ENCODE data around the gene HDAC11.
"Not testable (repeated sequence)": the region's sequence is repeated elsewhere in the genome, so short reads cannot be mapped to it uniquely, and the experiment has no call there.

HDAC11 gene

GRCh38 chr3:13508496-13508895, 28.4 kb downstream of the HDAC11 start:
- DNase-seq, result no peak

GRCh38 chr3:13509059-13509815, 29.1 kb downstream of the HDAC11 start:
- DNase-seq, result no peak

- DNase-seq, result no peak
These were observed 29.7 kb downstream of the HDAC11 start for GRCh38 chr3:13509816-13510192.

- DNase-seq, result no peak
These were observed 32.3 kb downstream of the HDAC11 start for GRCh38 chr3:13512451-13512850.

DNA sequence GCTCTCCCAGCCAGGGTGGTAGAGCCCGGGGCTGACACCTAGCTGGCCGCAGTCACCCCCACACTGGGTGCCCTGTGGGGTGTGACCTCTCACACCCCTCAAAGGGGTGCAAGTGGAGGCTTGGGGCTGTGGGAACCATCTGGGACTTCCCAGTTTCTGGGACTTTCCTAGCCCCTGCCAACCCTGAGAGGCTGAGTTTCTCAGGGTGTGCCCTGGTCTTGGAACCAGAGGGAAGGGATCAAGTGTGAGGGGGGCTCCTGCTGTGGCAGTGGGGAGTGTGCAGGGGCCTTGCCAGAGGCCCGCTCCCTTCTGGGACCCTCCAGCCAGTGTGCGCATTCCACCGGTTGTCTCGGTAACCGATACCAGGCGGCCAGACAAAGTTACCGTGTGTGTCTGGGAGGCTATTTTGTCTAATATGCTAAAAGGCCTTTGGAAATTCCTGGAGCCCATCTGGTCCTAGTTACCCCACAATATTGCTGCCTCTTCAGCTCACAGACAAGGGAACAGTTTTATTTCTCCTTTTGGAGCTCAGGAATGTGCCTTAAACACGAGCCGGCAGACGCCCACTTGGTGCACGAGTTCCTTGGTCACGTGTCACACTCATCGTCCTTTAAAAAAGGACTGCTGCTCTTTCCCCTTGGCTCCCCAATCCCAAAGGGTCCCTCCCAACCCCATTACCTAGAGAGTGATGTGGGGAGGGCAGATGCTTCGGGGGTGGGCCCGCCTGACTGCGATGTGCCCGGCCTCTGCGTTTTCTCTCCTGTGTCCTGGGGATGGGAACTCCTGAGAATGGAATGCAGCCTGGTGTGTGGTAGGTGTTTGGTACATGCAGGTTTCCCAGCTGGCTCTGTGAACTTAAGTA, 33.2 kb downstream of the HDAC11 start:
- no peak for DNase-seq

DNA sequence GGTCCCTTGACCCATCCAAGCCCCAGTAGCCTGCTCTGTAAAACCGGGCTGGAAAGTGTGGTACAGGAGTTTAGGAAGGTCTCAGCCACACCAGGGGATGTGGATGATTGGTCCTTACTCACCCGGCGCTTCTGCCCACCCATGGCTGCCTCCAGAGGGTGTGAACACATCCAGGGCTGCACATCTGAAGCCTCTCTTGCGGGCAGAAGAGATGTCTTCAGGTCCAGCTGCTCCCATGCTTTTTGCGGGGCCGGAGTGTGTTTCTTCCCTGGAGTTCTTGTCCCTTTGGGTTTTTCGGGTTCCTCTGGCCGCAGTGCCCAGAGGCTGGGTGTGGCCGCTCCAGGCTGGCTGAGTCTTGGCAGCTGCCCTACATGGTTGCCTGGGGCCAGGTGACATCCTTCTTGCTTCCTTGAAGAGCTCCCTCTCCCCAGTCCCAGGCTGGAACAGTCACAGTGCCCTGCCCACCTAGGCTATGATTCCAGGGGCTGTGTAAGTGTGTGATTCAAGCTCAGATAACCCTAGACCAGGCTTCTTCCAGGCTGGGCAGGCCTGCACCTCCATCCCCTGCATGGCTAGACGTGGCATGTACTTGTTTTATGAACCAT, 33.9 kb downstream of the HDAC11 start:
- DNase-seq, result no peak

GRCh38 chr3:13514639-13515435, 34.7 kb downstream of the HDAC11 start:
- no peak for DNase-seq

GRCh38 chr3:13515786-13516759, 36.0 kb downstream of the HDAC11 start:
- no peak for DNase-seq

DNA sequence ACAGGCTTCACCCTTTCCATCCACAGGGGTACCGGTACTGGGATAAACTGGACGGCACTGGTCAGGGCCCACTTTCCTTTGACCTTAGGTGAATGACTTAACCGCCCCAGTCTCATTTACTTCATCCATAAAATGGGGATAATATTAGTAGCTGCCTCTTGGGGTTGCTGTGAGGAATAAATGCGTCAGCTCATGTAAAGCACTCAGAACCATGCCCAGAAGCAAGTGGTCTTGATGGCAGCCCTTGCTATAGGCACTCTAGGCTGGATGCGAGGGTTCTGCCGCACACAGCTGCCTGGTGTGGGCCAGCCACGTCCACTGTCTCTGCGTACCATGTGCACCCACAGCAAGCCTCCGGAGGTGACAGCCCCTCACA, 36.6 kb downstream of the HDAC11 start:
- DNase-seq, result no peak

GRCh38 chr3:13517253-13517977, 37.3 kb downstream of the HDAC11 start:
- DNase-seq, result no peak

DNA sequence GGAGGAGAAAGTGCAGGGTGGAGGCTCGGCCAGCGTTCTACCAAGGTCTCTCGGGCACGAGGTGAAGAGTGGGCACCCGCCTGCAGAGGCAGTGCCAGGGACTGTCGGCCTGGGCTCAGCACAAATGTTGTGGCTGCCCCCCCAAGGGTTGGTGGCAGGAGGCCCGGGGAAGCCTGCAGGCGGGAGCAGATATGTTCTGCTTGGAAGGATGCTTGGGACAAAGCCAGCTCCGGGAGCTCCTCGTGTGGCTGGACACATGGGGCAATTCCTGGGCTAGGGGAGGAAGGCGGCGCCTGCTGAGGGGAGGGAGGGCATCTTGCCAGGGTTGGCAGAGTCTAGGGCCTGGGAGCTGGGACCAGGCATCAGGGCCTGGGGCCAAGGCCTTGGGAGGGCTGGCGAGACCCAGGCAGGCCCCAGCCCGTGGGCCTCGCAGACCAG, 38.4 kb downstream of the HDAC11 start:
- no peak for DNase-seq

- no peak for DNase-seq
These were observed 39.1 kb downstream of the HDAC11 start for GRCh38 chr3:13519006-13519791.

GRCh38 chr3:13520326-13520880, 40.3 kb downstream of the HDAC11 start:
- no peak for DNase-seq

GRCh38 chr3:13521309-13521708, 41.2 kb downstream of the HDAC11 start:
- no peak for DNase-seq

GRCh38 chr3:13521749-13522148, 41.6 kb downstream of the HDAC11 start:
- DNase-seq, result not testable (repeated sequence)

DNA sequence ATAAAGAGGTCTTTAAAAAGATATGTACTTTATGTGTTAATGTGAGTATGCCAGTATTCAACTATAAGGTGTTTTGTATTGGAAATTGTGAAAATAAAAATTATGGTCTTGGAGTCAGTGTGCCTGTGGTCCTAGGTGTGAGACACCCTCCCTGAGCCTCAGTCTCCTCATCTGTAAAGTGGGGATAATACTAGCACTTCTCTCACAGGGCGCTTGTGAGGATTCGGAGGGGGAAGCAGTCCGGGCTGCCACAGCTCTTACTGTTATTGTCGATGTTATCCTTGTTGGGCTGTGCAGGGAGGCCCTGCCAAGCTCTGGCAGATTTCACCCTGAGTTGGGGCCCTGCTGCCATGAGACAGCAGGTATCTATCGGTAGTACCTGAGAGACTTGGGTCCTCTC, 42.1 kb downstream of the HDAC11 start:
- DNase-seq, result no peak

DNA sequence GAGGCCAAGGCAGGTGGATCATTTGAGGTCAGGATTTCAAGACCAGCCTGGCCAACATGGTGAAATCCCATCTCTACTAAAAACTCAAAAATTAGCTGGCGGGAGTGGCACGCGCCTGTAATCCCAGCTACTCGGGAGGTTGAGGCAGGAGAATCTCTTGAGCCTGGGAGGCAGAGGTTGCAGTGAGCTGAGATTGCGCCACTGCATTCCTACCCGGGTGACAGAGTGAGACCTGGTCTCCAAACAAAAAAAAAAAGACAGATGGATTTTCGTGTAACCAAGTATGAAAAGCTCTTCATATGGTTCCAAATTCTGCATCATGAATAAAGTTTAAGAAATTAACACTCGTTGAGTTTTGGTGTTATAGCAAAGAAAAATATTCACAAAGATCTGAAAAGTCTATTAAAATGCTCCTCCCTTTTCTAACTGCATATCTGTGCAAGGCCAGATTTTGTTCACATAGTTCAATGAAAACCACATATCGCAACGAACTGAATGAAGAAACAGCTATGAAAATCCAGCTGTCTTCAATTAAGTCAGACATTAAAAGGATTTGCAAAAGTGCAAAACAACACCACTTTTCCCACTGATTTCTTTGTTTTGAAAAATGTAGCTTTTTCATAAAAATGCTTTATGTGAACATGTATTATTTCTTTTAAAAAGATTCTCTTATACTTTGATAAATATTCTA, 45.0 kb downstream of the HDAC11 start:
- DNase-seq, result no peak

DNA sequence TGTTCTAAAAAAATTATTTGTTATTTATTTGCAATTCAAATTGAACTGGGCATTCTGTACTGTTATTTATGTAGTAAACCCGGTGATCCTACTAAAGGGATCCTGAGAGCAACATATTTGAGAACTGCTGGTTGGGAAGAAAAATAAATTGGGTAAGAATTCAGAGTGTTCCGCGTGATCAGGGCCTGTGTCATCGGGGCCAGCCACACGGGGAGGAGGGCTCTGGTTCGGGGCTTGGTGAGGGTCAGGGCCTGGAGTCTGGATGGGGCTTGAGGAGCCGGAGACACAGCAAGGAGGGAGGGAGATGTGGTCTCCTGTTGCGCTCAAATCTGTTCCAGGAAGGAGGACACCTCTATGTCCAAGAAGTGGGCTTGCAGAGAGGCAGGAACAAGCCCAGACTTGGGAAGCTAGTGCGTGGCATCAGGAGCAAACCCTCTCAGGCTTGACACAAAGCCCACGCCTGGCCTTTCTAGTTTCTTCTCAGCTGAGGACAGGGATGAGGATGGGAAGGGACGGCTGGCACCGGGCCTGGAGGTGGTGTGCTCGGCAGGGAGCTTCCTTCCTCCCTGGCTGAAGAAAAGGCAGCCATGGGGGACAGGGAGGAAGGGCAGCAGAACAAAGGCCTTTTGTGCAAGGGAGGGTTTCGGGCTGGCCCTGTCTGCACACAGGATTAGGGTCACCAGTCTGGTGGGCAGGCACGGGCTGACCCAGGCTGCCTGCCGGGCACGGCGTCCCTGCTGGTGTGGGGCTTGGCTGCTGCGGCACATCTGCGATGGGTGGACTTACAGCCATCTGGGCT, 45.9 kb downstream of the HDAC11 start:
- DNase-seq, result peak; percentile 49

DNA sequence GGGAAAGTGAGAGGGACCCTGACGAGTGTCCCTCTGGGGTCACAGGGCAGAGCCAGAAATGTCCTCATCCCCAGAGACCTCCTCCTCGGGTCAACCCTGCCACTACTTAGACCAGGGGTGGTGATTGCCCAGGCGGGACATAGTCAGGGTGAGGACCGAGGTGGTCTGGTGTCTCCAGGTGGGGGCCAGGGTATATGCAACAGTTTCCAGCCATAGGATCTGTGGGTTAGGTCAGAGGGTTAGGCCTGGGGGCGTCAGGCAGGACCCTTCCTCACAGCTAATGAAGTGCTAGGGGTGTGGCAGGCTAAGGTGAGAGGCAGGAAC, 46.5 kb downstream of the HDAC11 start:
- DNase-seq, result no peak
